OCI-LY3 (cell line): ENCODE data around the gene MGAT4D.
"Not testable (repeated sequence)": the region's sequence is repeated elsewhere in the genome, so short reads cannot be mapped to it uniquely, and the experiment has no call there.

Experiments used
- H2AFZ ChIP-seq: fragments of 200-600, 300-600 bp; shearing (Covaris generic); 2 replicates; pipeline ENCODE4 v1.6.0; 2014; ENCODE audit warnings: antibody characterized with exemption, low read depth, low read length
- H3K27ac ChIP-seq: fragments of 200-600, 300-600 bp; sonication (generic); 2 replicates; pipeline ENCODE4 v1.5.1; 2014; ENCODE audit warnings: mild to moderate bottlenecking, low read length, moderate library complexity, mixed read lengths
- H3K27me3 ChIP-seq: fragments of 200-600, 300-600 bp; sonication (generic); 2 replicates; pipeline ENCODE4 v1.6.1; 2014; ENCODE audit warnings: low read depth, low read length, mixed read lengths
- H3K36me3 ChIP-seq: fragments of 200-600, 300-600 bp; sonication (generic); replicated peaks from 2 replicates; pipeline ENCODE3; 2014; ENCODE audit warnings: low read depth, low read length, mixed read lengths
- H3K4me1 ChIP-seq: fragments of 300-600, 200-600 bp; sonication (generic); 2 replicates; pipeline ENCODE4 v1.6.1; 2014; ENCODE audit warnings: low read length, mixed read lengths
- H3K4me2 ChIP-seq: fragments of 200-600, 300-600 bp; sonication (generic); 2 replicates; pipeline ENCODE4 v1.6.1; 2014; ENCODE audit warnings: low read length, mixed read lengths
- H3K4me3 ChIP-seq: fragments of 300-600, 200-600 bp; sonication (generic); 2 replicates; pipeline ENCODE4 v1.5.1; 2014; ENCODE audit warnings: antibody characterized with exemption, mild to moderate bottlenecking, low read length, moderate library complexity
- H3K79me2 ChIP-seq: fragments of 300-600, 200-600 bp; shearing (Covaris generic); 2 replicates; pipeline ENCODE4 v1.6.1; 2014; ENCODE audit warnings: mild to moderate bottlenecking, low read length, mixed read lengths
- H3K9ac ChIP-seq: fragments of 300-600, 200-600 bp; shearing (Covaris generic); 2 replicates; pipeline ENCODE4 v1.6.0; 2014; ENCODE audit warnings: mild to moderate bottlenecking, low read length, moderate library complexity
- H3K9me3 ChIP-seq: fragments of 200-600, 300-600 bp; shearing (Covaris generic); 2 replicates; pipeline ENCODE4 v1.6.1; 2014; ENCODE audit warnings: low read length, mixed read lengths; ENCODE audit not compliant: insufficient read depth
- H4K20me1 ChIP-seq: fragments of 200-600, 300-600 bp; sonication (generic); 2 replicates; pipeline ENCODE4 v1.6.1; 2016; ENCODE audit warnings: low read length, mixed read lengths; ENCODE audit not compliant: insufficient read depth
- CTCF ChIP-seq: fragments of 200-600, 300-600 bp; sonication (generic); IDR thresholded peaks from 2 replicates; pipeline ENCODE4 v1.5.1; 2014; ENCODE audit warnings: antibody characterized with exemption, low read length, low read depth
- EZH2phosphoT487 ChIP-seq: fragments of 200-600 bp; shearing (Covaris generic); IDR thresholded peaks from 2 replicates; pipeline ENCODE4 v1.6.1; 2018; ENCODE audit warnings: antibody characterized with exemption, mixed run types, low read depth

Gene MGAT4D

GRCh38 chr4:140427106-140427918, 70.8 kb downstream of the MGAT4D start, which contains the start of gene CLGN:
CLGN (minus strand) TSS chr4:140427648; CDS start chr4:140413078, 14,570 bp downstream.
- Histone ChIP-seq H3K27me3 (no peaks in the 10 kb centered on the region), H3K9ac (peak within 1 kb of the TSS; percentile 65), H2AFZ (peak within 1 kb of the TSS; percentile 98), H3K4me3 (peak within 1 kb of the TSS; percentile 81), H3K36me3 (no peaks in the 10 kb centered on the region), H3K79me2 (no peaks in the 10 kb centered on the region), H4K20me1 (no peaks in the 10 kb centered on the region), H3K9me3 (no peaks in the 10 kb centered on the region), H3K4me2 (peak within 1 kb of the TSS; percentile 82), H3K4me1 (peaks cover 10% of the 10 kb centered on the region), H3K27ac (peak within 1 kb of the TSS; percentile 2; the same call in 1 of the 2 replicates)
- peak; percentile 72 for TF ChIP-seq CTCF
- no peak for TF ChIP-seq EZH2phosphoT487

- peak; percentile 47 for TF ChIP-seq CTCF
- no peak for TF ChIP-seq EZH2phosphoT487
- Histone ChIP-seq H3K9ac (peak overlapping the region; percentile 65), H3K4me3 (peak overlapping the region; percentile 81), H3K27ac (peak overlapping the region; percentile 2; the same call in 1 of the 2 replicates), H3K9me3 (no peaks in the 10 kb centered on the region), H3K27me3 (no peaks in the 10 kb centered on the region), H3K4me1 (peaks cover 10% of the 10 kb centered on the region), H3K79me2 (no peaks in the 10 kb centered on the region), H3K4me2 (peak overlapping the region; percentile 82), H4K20me1 (no peaks in the 10 kb centered on the region), H2AFZ (peak overlapping the region; percentile 98), H3K36me3 (no peaks in the 10 kb centered on the region)
Measured at GRCh38 chr4:140426610-140427105, 71.4 kb downstream of the MGAT4D start.

GRCh38 chr4:140423106-140423505, 75.0 kb downstream of the MGAT4D start:
- Histone ChIP-seq H3K9ac (no peak overlapping the region), H3K27me3 (no peaks in the 10 kb centered on the region), H3K27ac (no peak overlapping the region), H3K9me3 (no peaks in the 10 kb centered on the region), H3K4me1 (peaks cover 10% of the 10 kb centered on the region), H3K4me3 (no peak overlapping the region), H3K36me3 (no peaks in the 10 kb centered on the region), H2AFZ (no peak overlapping the region), H3K79me2 (no peaks in the 10 kb centered on the region), H4K20me1 (no peaks in the 10 kb centered on the region), H3K4me2 (no peak overlapping the region)
- TF ChIP-seq CTCF (no peak), EZH2phosphoT487 (no peak)

- not testable (repeated sequence) for H3K27me3 ChIP-seq, H3K9me3 ChIP-seq, H3K9ac ChIP-seq, H3K27ac ChIP-seq, H2AFZ ChIP-seq, H3K4me2 ChIP-seq, H4K20me1 ChIP-seq, H3K4me1 ChIP-seq, H3K4me3 ChIP-seq, H3K36me3 ChIP-seq, H3K79me2 ChIP-seq
Measured at GRCh38 chr4:140413130-140413969, 84.7 kb downstream of the MGAT4D start.
